ENCODE data around the gene LRRK1.

DNA sequence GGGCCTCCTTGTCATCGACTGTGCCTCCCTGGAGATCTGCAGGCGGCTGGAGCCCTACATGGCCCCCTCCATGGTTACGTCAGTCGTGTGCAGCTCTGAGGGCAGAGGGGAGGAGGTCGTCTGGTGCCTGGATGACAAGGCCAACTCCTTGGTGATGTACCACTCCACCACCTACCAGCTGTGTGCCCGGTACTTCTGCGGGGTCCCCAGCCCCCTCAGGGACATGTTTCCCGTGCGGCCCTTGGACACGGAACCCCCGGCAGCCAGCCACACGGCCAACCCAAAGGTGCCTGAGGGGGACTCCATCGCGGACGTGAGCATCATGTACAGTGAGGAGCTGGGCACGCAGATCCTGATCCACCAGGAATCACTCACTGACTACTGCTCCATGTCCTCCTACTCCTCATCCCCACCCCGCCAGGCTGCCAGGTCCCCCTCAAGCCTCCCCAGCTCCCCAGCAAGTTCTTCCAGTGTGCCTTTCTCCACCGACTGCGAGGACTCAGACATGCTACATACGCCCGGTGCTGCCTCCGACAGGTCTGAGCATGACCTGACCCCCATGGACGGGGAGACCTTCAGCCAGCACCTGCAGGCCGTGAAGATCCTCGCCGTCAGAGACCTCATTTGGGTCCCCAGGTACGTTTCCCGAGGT is 146.5 kb downstream of the LRRK1 start:
- TF ChIP-seq CTCF (IDR thresholded peaks at IDR 0.05) (no peak), POLR2A (IDR thresholded peaks at IDR 0.05) (no peak)
